Progenitor cell of endocrine pancreas (in vitro differentiated cells): ENCODE results near the gene LTB4R2. TPM values are rescaled to one million over a fixed set of nuclear protein-coding genes. Genes with fewer than 3 reads are reported as not detected.

Experiments used
- DNase-seq: peaks from one replicate; pipeline ENCODE4 v3.0.0; 2021; ENCODE audit warnings: low spot score; ENCODE audit not compliant: unreplicated experiment
- H3K27ac Mint-ChIP-seq: 2 replicates; pipeline ENCODE4 v1.8.0; 2021; ENCODE audit warnings: mild to moderate bottlenecking, moderate library complexity, mixed read lengths
- H3K27me3 Mint-ChIP-seq: 2 replicates; pipeline ENCODE4 v1.8.0; 2021; ENCODE audit warnings: mixed read lengths
- H3K36me3 Mint-ChIP-seq: 2 replicates; pipeline ENCODE4 v1.8.0; 2022; ENCODE audit warnings: mixed read lengths; ENCODE audit not compliant: insufficient read depth
- H3K4me1 Mint-ChIP-seq: 2 replicates; pipeline ENCODE4 v1.8.0; 2021; ENCODE audit warnings: low read depth, mixed read lengths
- H3K4me3 Mint-ChIP-seq: 2 replicates; pipeline ENCODE4 v1.8.0; 2021; ENCODE audit warnings: low read depth, mild to moderate bottlenecking, moderate library complexity, mixed read lengths
- H3K9me3 Mint-ChIP-seq: 2 replicates; pipeline ENCODE4 v1.8.0; 2021; ENCODE audit warnings: low read depth, mixed read lengths
- total RNA-seq: library from RNA; stranded (reverse); gene quantifications from 2 replicates; pipeline ENCODE4 v1.2.1, GENCODE V29; 2021
- TF ChIP-seq, protein P1 (sequence below): fragments of 200-600 bp; sonication (generic); IDR thresholded peaks from one replicate; pipeline ENCODE4 v1.5.0; 2021; ENCODE audit warnings: antibody characterized with exemption, mild to moderate bottlenecking; ENCODE audit not compliant: unreplicated experiment

Gene LTB4R2
- total RNA-seq, 1 donor from 2014 or later = 11.0 TPM

DNA sequence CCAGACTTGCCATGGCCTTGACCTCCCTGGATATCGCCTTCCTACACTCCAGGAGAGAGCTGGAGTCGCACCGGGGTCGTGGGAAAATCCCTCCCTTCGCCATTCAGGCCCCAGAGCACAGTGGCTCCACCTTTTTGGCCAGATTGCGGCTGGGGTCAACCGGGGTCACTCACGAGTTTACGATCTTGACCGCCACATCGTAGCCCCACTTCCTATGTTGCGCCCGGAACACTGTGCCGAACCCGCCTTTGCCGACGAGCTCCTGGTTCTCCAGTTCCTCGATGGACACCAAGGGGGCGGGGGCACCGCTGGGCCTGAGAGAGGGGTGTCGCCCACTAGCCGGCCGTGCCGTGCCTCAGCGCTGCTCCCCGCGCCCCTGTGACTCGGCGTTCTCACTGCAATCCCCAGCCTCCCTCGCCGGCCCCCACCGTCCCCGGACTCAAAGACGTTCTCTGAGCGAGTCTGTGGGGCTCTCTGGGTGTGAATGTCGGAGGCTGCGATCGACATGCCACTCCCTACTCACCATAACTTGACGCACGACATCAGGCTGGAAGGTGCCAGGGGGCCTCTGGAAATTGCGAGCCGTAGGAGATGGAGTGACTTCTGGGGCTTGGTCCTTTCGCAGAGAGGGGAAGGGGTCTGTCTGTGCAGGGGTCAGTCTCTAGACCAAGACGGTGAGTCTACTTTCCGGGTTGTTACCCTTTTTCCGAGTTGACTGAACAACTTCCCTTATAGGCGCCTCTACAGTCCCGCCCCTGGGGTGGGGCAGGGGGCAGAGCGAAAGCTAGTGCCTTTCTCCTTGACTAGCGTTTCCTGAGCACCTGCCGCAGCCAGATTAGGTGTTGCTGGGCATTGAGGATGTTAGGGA, 29.6 kb downstream of the LTB4R2 start, which contains the start of gene RIPK3:
Gene RIPK3, minus strand, starts transcription at position 708 of the 868 bp plus-strand sequence. Its CDS starts 165 bp downstream, at position 543.
- Mint-ChIP-seq H3K4me1 (peaks cover 2% of the 10 kb centered on the region), H3K4me3 (peak within 1 kb of the TSS; percentile 68), H3K9me3 (no peaks in the 10 kb centered on the region), H3K27ac (no peak within 1 kb of the TSS), H3K27me3 (peaks cover 84% of the 10 kb centered on the region), H3K36me3 (no peaks in the 10 kb centered on the region)
- TF ChIP-seq, protein P1, sequence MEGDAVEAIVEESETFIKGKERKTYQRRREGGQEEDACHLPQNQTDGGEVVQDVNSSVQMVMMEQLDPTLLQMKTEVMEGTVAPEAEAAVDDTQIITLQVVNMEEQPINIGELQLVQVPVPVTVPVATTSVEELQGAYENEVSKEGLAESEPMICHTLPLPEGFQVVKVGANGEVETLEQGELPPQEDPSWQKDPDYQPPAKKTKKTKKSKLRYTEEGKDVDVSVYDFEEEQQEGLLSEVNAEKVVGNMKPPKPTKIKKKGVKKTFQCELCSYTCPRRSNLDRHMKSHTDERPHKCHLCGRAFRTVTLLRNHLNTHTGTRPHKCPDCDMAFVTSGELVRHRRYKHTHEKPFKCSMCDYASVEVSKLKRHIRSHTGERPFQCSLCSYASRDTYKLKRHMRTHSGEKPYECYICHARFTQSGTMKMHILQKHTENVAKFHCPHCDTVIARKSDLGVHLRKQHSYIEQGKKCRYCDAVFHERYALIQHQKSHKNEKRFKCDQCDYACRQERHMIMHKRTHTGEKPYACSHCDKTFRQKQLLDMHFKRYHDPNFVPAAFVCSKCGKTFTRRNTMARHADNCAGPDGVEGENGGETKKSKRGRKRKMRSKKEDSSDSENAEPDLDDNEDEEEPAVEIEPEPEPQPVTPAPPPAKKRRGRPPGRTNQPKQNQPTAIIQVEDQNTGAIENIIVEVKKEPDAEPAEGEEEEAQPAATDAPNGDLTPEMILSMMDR = no peak
- no peak for DNase-seq

DNA sequence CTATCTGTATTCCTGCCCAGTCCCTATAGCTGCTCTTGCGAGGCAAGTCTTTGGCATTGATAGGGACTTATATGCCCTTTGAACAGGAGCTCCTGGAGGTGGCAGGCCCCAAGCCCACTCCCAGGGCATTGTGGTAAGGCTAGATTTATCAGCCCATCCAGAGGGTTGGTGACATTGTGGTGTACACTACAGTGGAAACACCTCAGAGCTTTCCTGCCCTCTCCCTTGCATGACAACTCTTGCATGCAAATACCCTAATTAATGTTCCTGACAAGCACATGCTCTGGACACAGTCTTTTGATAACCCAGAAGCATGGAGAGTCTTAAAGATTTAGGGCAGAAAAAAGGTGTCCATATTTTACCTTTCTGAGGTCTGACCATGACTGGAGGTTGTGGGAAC, 30.7 kb downstream of the LTB4R2 start:
- no peak for DNase-seq
- Mint-ChIP-seq H3K36me3 (no peaks in the 10 kb centered on the region), H3K9me3 (no peaks in the 10 kb centered on the region), H3K27ac (no peak overlapping the region), H3K4me1 (peaks cover 2% of the 10 kb centered on the region), H3K4me3 (no peak overlapping the region), H3K27me3 (peaks cover 84% of the 10 kb centered on the region)
- TF ChIP-seq, protein P1 = no peak

DNA sequence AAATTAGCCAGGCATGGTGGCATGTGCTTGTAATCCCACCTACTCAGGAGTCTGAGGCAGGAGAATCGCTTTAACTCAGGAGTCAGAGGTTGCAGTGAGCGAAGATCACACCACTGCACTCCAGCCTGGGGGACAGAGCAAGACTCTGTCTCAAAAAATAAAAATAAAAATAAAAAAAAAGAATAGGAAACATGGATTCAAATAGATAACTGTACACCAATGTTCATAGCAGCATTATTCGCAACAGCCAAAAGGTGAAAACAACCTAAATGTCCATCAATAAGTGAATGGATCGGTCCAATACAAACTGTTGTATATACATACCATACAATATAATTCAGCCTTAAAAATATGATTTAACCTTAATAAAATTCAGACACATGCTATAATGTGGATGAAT, 32.9 kb downstream of the LTB4R2 start:
- no peaks in the 10 kb centered on the region for H3K36me3 Mint-ChIP-seq
- no peaks in the 10 kb centered on the region for H3K4me1 Mint-ChIP-seq
- H3K27ac Mint-ChIP-seq = no peak overlapping the region
- TF ChIP-seq, protein P1 = no peak
- DNase-seq = no peak
- H3K9me3 Mint-ChIP-seq = no peaks in the 10 kb centered on the region
- H3K4me3 Mint-ChIP-seq = no peak overlapping the region
- H3K27me3 Mint-ChIP-seq = peaks cover 70% of the 10 kb centered on the region

DNA sequence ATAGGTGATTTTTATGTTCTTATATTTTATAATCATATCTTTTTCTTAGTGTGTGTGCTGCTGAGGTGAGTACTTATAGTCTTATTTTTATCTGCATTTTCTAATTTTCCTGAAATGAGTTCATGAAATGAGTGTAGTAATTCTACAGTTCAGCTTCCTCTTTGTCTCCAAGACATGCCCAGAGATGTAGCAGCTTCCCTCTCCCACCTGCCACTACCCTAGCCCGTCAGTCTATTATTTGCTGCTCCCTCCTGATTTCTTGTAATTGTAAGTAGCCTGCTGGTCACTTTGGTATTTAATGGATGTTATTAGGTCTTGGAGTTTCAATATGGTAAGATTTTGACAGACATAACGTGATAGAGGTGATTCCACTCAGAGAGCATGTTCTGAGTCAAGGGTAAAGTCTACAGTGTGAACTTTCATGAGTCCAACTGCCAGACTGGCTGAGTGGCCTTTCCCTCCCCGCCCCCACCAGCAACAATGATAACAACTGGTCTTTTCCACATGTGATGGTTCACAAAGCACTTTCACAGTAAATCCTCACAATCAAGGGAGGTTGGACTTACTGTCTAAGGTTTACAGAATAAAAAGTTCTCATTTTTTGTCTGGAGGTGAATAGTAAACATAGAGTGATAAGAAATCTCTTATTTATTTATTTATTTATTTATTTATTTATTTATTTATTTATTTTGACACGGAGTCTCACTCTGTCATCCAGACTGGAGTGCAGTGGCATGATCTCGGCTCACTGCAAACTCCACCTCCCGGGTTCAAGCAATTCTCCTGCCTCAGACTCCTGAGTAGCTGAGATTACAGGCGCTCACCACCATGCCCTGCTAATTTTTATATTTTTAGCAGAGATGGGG, 34.1 kb downstream of the LTB4R2 start:
- H3K27me3 Mint-ChIP-seq = peaks cover 65% of the 10 kb centered on the region
- H3K9me3 Mint-ChIP-seq = no peaks in the 10 kb centered on the region
- TF ChIP-seq, protein P1 = no peak
- no peak for DNase-seq
- no peaks in the 10 kb centered on the region for H3K36me3 Mint-ChIP-seq
- no peak overlapping the region for H3K27ac Mint-ChIP-seq
- no peaks in the 10 kb centered on the region for H3K4me1 Mint-ChIP-seq
- no peak overlapping the region for H3K4me3 Mint-ChIP-seq

DNA sequence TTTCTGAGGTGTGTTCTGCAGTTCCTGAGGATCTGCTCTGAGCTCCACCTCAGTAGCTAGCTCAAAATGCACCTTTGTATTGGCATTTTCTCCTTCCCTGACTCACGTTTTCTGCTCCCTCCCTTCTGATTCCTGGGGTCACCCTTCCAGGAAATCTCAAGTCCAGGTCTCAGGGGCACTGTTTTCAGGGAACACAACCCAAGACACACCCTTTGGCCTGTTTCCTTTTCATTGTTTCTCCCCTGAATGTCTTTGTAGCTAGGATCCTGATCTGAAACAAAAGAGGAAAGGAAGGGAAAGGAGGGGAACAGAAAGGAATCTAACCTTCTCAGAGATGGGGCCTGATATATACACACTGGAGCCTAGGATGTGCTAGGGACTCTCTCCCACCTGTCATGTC, 37.2 kb downstream of the LTB4R2 start:
- no peaks in the 10 kb centered on the region for H3K4me1 Mint-ChIP-seq
- peaks cover 69% of the 10 kb centered on the region for H3K27me3 Mint-ChIP-seq
- no peak for DNase-seq
- H3K36me3 Mint-ChIP-seq = no peaks in the 10 kb centered on the region
- no peak overlapping the region for H3K4me3 Mint-ChIP-seq
- no peaks in the 10 kb centered on the region for H3K9me3 Mint-ChIP-seq
- H3K27ac Mint-ChIP-seq = no peak overlapping the region
- TF ChIP-seq, protein P1 = no peak
